ENCODE measurements around the gene ANKRD50.

ANKRD50 gene

DNA sequence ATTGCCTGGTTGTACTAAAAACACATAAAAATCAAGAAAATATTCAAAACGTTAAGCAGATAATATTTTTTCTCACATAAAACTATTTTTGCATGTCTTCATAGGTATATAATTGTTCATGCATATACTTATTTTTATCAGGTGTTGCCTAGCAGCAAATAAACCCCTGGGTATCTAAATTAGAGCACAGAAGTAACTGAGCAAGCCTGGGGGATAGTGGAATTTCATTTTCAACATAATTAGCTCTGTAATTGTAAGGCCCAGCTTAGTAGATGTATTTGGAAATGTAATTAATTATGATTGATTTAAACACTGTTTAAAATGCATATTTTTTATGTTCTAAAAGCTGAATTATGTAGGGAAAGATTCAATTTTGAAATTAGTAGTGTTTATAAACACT, 82.9 kb downstream of the ANKRD50 start:
- no peaks in the 10 kb centered on the region for H3K36me3 ChIP-seq
- no peak for DNase-seq
- H3K27me3 ChIP-seq, result no peaks in the 10 kb centered on the region
- H3K4me3 ChIP-seq (ENCODE audit: low read depth, low read length), result no peak overlapping the region
- TF ChIP-seq, protein P1, sequence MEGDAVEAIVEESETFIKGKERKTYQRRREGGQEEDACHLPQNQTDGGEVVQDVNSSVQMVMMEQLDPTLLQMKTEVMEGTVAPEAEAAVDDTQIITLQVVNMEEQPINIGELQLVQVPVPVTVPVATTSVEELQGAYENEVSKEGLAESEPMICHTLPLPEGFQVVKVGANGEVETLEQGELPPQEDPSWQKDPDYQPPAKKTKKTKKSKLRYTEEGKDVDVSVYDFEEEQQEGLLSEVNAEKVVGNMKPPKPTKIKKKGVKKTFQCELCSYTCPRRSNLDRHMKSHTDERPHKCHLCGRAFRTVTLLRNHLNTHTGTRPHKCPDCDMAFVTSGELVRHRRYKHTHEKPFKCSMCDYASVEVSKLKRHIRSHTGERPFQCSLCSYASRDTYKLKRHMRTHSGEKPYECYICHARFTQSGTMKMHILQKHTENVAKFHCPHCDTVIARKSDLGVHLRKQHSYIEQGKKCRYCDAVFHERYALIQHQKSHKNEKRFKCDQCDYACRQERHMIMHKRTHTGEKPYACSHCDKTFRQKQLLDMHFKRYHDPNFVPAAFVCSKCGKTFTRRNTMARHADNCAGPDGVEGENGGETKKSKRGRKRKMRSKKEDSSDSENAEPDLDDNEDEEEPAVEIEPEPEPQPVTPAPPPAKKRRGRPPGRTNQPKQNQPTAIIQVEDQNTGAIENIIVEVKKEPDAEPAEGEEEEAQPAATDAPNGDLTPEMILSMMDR (IDR thresholded peaks at IDR 0.05; ENCODE audit: low read depth, low read length), result no peak
- peaks cover 10% of the 10 kb centered on the region for H3K4me1 ChIP-seq
- no peaks in the 10 kb centered on the region for H3K9me3 ChIP-seq

All from BE2C (cell line).